ENCODE data around the gene RANBP1. TPM values are rescaled to one million over a fixed set of nuclear protein-coding genes. Genes with fewer than 3 reads are reported as not detected.
A peak's percentile ranks its signal among the peaks of the same experiment; 100 is the strongest.

RANBP1 gene
- total and polyA plus RNA-seq, 9 of the 15 experiments (the other 6 are each of a cell fraction or from before 2014, with no cell fraction given) = 162 to 2,891 (median 1,289) TPM

DNA sequence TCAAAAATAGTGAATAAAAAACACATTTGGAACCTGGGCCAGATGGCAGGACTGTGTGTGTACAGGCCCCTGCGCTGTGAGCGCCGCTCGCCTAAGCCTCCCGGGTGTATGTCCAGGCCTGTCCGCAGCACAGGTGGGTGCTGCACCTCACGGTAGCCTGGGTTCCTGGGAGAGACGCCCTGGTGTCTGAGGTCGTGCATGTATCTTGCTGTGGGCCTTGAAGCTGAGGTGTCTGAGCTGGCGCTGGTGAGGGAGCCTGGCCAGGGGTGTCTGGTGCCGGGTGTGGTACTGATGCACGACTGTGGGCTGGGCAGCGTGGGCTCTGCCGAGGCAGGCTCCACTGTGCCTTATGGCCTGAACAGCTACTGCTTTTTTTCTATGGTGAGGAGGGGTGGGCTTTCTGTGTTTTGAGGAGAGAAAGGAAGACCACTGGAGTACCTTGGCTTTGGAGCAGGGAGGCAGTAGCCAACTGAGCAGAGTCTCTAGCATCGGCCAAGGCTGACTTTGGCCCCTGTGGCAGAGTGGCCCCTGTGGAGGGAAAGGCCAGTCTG is 11.5 kb downstream of the RANBP1 start (continued):
- TF ChIP-seq, protein P1, sequence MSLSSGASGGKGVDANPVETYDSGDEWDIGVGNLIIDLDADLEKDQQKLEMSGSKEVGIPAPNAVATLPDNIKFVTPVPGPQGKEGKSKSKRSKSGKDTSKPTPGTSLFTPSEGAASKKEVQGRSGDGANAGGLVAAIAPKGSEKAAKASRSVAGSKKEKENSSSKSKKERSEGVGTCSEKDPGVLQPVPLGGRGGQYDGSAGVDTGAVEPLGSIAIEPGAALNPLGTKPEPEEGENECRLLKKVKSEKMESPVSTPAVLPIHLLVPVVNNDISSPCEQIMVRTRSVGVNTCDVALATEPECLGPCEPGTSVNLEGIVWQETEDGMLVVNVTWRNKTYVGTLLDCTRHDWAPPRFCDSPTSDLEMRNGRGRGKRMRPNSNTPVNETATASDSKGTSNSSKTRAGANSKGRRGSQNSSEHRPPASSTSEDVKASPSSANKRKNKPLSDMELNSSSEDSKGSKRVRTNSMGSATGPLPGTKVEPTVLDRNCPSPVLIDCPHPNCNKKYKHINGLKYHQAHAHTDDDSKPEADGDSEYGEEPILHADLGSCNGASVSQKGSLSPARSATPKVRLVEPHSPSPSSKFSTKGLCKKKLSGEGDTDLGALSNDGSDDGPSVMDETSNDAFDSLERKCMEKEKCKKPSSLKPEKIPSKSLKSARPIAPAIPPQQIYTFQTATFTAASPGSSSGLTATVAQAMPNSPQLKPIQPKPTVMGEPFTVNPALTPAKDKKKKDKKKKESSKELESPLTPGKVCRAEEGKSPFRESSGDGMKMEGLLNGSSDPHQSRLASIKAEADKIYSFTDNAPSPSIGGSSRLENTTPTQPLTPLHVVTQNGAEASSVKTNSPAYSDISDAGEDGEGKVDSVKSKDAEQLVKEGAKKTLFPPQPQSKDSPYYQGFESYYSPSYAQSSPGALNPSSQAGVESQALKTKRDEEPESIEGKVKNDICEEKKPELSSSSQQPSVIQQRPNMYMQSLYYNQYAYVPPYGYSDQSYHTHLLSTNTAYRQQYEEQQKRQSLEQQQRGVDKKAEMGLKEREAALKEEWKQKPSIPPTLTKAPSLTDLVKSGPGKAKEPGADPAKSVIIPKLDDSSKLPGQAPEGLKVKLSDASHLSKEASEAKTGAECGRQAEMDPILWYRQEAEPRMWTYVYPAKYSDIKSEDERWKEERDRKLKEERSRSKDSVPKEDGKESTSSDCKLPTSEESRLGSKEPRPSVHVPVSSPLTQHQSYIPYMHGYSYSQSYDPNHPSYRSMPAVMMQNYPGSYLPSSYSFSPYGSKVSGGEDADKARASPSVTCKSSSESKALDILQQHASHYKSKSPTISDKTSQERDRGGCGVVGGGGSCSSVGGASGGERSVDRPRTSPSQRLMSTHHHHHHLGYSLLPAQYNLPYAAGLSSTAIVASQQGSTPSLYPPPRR (CRISPR knock-in tag; IDR thresholded peaks at IDR 0.05; ENCODE audit: borderline replicate concordance) = no peak
- TF ChIP-seq PHF21A (IDR thresholded peaks at IDR 0.05; ENCODE audit: borderline replicate concordance, low read depth) (no peak), NFE2L1 (tag; IDR thresholded peaks at IDR 0.05; ENCODE audit: borderline replicate concordance, low read depth) (no peak), FIP1L1 (IDR thresholded peaks at IDR 0.05; ENCODE audit: low read depth, low read length, poor library complexity, severe bottlenecking) (peak; percentile 94), ZNF282 (CRISPR knock-in tag; IDR thresholded peaks at IDR 0.05) (no peak), ETV1 (tag; conservative IDR thresholded peaks at IDR 0.05; ENCODE audit: low read depth) (no peak), MAFK (IDR thresholded peaks at IDR 0.05; ENCODE audit: low read length) (no peak), ZNF75A (CRISPR knock-in tag; IDR thresholded peaks at IDR 0.05) (no peak), ERF (CRISPR knock-in tag; IDR thresholded peaks at IDR 0.05) (peak; percentile 90)
- TF ChIP-seq, protein P2, sequence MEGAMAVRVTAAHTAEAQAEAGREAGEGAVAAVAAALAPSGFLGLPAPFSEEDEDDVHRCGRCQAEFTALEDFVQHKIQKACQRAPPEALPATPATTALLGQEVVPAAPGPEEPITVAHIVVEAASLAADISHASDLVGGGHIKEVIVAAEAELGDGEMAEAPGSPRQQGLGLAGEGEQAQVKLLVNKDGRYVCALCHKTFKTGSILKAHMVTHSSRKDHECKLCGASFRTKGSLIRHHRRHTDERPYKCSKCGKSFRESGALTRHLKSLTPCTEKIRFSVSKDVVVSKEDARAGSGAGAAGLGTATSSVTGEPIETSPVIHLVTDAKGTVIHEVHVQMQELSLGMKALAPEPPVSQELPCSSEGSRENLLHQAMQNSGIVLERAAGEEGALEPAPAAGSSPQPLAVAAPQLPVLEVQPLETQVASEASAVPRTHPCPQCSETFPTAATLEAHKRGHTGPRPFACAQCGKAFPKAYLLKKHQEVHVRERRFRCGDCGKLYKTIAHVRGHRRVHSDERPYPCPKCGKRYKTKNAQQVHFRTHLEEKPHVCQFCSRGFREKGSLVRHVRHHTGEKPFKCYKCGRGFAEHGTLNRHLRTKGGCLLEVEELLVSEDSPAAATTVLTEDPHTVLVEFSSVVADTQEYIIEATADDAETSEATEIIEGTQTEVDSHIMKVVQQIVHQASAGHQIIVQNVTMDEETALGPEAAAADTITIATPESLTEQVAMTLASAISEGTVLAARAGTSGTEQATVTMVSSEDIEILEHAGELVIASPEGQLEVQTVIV (CRISPR knock-in tag; IDR thresholded peaks at IDR 0.05; ENCODE audit: borderline replicate concordance) = no peak
- TF ChIP-seq, protein P3, sequence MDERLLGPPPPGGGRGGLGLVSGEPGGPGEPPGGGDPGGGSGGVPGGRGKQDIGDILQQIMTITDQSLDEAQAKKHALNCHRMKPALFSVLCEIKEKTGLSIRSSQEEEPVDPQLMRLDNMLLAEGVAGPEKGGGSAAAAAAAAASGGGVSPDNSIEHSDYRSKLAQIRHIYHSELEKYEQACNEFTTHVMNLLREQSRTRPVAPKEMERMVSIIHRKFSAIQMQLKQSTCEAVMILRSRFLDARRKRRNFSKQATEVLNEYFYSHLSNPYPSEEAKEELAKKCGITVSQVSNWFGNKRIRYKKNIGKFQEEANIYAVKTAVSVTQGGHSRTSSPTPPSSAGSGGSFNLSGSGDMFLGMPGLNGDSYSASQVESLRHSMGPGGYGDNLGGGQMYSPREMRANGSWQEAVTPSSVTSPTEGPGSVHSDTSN (CRISPR knock-in tag; IDR thresholded peaks at IDR 0.05; ENCODE audit: low read depth) = no peak
- TF ChIP-seq, protein P3 (tag; conservative IDR thresholded peaks at IDR 0.05; ENCODE audit: low read depth) = no peak
- TF ChIP-seq, protein P4, sequence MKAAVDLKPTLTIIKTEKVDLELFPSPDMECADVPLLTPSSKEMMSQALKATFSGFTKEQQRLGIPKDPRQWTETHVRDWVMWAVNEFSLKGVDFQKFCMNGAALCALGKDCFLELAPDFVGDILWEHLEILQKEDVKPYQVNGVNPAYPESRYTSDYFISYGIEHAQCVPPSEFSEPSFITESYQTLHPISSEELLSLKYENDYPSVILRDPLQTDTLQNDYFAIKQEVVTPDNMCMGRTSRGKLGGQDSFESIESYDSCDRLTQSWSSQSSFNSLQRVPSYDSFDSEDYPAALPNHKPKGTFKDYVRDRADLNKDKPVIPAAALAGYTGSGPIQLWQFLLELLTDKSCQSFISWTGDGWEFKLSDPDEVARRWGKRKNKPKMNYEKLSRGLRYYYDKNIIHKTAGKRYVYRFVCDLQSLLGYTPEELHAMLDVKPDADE (conservative IDR thresholded peaks at IDR 0.05; ENCODE audit: control insufficient read depth, low read depth, low read length) = 0 out of 2 replicates have a peak, but pooled peaks have one; percentile 37
- TF ChIP-seq, protein P5, sequence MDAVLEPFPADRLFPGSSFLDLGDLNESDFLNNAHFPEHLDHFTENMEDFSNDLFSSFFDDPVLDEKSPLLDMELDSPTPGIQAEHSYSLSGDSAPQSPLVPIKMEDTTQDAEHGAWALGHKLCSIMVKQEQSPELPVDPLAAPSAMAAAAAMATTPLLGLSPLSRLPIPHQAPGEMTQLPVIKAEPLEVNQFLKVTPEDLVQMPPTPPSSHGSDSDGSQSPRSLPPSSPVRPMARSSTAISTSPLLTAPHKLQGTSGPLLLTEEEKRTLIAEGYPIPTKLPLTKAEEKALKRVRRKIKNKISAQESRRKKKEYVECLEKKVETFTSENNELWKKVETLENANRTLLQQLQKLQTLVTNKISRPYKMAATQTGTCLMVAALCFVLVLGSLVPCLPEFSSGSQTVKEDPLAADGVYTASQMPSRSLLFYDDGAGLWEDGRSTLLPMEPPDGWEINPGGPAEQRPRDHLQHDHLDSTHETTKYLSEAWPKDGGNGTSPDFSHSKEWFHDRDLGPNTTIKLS (IDR thresholded peaks at IDR 0.05; ENCODE audit: borderline replicate concordance, low read depth) = no peak

Measured in K562 (cell line).